AG04450 (cell line): ENCODE measurements around the gene PPM1H. TPM values are rescaled to one million over a fixed set of nuclear protein-coding genes. Genes with fewer than 3 reads are reported as not detected.

Experiments
- CTCF ChIA-PET: fragments of 300-600, 350-600 bp; formaldehyde crosslinking; extraction: SDS; loops from one replicate; lab custom pipeline; 2022; ENCODE audit warnings: antibody characterized with exemption, inconsistent platforms; lab: Charles Lee
- POLR2A ChIA-PET: fragments of 350-600 bp; formaldehyde crosslinking; extraction: SDS; loops from one replicate; lab custom pipeline; 2021; ENCODE audit warnings: antibody characterized with exemption, inconsistent platforms; lab: Yijun Ruan, JAX
- DNase-seq: peaks from one replicate; pipeline ENCODE4 v3.0.0-alpha.2; 2011; ENCODE audit warnings: low read depth, low spot score
- H3K27ac ChIP-seq: one replicate; pipeline ENCODE4 v1.5.1; 2012; ENCODE audit warnings: low read depth, low read length, control low read depth
- H3K27me3 ChIP-seq: one replicate; pipeline ENCODE4 v1.6.0; 2012; ENCODE audit warnings: low read length; ENCODE audit not compliant: control insufficient read depth, insufficient read depth
- H3K4me3 ChIP-seq: 2 replicates; pipeline ENCODE4 v1.5.1; 2011; ENCODE audit warnings: mild to moderate bottlenecking, low read depth, low read length, control low read depth
- H3K9me3 ChIP-seq: 2 replicates; pipeline ENCODE4 v1.5.1; 2012; ENCODE audit warnings: low read length; ENCODE audit not compliant: control insufficient read depth, insufficient read depth
- polyA plus RNA-seq: library from polyadenylated mRNA; depleted of rRNA; stranded (reverse); fragments of >200 nt; gene quantifications from 2 replicates; pipeline ENCODE4 v1.2.3, GENCODE V29; 2011
- TF ChIP-seq, protein P1 (sequence below): IDR thresholded peaks from 2 replicates; pipeline ENCODE4 v1.5.1; 2011; ENCODE audit warnings: low read depth, low read length, control low read depth, inconsistent platforms

The PPM1H gene
- polyA plus RNA-seq, 1 experiment: 0.12 TPM

DNA sequence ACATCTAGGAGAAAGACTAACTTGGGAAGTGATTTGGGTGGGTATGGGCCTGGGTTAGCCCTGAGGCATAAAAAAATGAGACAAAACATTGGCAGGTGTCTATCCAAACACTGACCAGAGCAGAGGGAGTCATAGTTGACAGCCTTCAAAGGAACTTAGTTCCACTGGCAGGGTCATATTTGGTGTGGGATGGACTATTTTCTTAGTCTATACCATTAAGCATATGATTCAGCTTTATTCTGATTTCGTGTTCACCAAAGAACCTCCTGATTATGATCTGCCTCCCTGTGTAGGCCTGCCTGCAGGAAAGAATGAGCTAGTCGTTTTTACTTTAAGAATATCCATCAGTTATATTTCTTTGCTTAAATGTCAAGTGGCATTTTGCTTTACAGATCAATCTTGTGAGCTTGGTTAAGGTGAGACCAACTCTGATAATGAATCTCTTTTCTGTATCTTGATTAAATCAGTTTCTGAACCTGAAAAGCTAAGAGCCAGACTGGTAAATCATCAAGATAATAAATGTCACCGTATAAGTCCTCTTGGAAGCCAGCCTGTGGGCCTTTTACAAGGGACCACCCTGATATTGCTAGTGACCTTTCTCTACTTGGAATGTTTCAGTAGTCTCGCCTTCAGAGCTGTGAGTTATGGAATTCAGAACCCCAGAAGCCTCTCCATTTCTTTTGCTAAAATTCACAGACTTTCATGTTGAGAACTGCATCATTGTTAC, 285.4 kb downstream of the PPM1H start:
- no peak overlapping the region for H3K4me3 ChIP-seq
- H3K27me3 ChIP-seq: no peaks in the 10 kb centered on the region
- H3K9me3 ChIP-seq: no peaks in the 10 kb centered on the region
- TF ChIP-seq, protein P1, sequence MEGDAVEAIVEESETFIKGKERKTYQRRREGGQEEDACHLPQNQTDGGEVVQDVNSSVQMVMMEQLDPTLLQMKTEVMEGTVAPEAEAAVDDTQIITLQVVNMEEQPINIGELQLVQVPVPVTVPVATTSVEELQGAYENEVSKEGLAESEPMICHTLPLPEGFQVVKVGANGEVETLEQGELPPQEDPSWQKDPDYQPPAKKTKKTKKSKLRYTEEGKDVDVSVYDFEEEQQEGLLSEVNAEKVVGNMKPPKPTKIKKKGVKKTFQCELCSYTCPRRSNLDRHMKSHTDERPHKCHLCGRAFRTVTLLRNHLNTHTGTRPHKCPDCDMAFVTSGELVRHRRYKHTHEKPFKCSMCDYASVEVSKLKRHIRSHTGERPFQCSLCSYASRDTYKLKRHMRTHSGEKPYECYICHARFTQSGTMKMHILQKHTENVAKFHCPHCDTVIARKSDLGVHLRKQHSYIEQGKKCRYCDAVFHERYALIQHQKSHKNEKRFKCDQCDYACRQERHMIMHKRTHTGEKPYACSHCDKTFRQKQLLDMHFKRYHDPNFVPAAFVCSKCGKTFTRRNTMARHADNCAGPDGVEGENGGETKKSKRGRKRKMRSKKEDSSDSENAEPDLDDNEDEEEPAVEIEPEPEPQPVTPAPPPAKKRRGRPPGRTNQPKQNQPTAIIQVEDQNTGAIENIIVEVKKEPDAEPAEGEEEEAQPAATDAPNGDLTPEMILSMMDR: no peak
- CTCF ChIA-PET: no interaction called here
- POLR2A ChIA-PET: no interaction called here
- no peak for DNase-seq
- H3K27ac ChIP-seq: no peak overlapping the region

- POLR2A ChIA-PET: no interaction called here
- Histone ChIP-seq H3K27ac (no peak overlapping the region), H3K27me3 (no peaks in the 10 kb centered on the region), H3K4me3 (no peak overlapping the region), H3K9me3 (no peaks in the 10 kb centered on the region)
- TF ChIP-seq, protein P1: no peak
- CTCF ChIA-PET: interaction anchor here (0.8 kb wide), 1 partner anchor 17 kb away, joined by 5 read pairs; no protein-coding TSS in a partner anchor
- DNase-seq: no peak
Observed at GRCh38 chr12:62647586-62647985, 287.4 kb downstream of the PPM1H start.

- Histone ChIP-seq H3K27me3 (no peaks in the 10 kb centered on the region), H3K27ac (no peak overlapping the region), H3K4me3 (no peak overlapping the region), H3K9me3 (no peaks in the 10 kb centered on the region)
- POLR2A ChIA-PET: no interaction called here
- CTCF ChIA-PET: no interaction called here
- no peak for DNase-seq
- TF ChIP-seq, protein P1: no peak
Observed at GRCh38 chr12:62646566-62646965, 288.4 kb downstream of the PPM1H start.

- no peak for DNase-seq
- ChIA-PET CTCF (no interaction called here), POLR2A (no interaction called here)
- TF ChIP-seq, protein P1: no peak
- no peaks in the 10 kb centered on the region for H3K9me3 ChIP-seq
- H3K27me3 ChIP-seq: no peaks in the 10 kb centered on the region
- H3K4me3 ChIP-seq: no peak overlapping the region
- no peak overlapping the region for H3K27ac ChIP-seq
Observed at GRCh38 chr12:62643486-62643885, 291.5 kb downstream of the PPM1H start.

DNA sequence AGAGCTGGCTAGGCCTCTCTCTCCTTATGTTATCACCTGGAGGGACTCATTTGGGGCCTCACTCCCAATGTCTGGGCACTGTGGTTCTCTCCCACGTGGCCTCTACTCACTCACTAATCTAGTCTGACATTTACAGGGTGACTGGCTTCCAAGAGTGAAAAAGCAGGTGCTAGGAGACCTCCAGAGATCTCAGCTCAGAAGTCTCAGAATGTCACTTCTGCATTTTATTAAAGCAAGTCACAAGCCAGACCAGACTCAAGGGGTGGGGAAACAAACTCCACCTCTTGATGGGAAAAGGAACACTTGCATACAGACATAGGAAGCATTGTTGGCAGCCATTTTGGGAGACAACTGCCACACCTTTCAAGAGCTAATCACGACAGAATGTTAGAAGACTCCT, 292.5 kb downstream of the PPM1H start:
- ChIA-PET POLR2A (no interaction called here), CTCF (no interaction called here)
- no peak for DNase-seq
- Histone ChIP-seq H3K27ac (no peak overlapping the region), H3K27me3 (no peaks in the 10 kb centered on the region), H3K4me3 (no peak overlapping the region), H3K9me3 (no peaks in the 10 kb centered on the region)
- TF ChIP-seq, protein P1: no peak
